Muscle layer of duodenum (tissue), 2 donors: ENCODE results near the gene CNPY4.
A peak's percentile ranks its signal among the peaks of the same experiment; 100 is the strongest.
"Not testable (repeated sequence)": the region's sequence is repeated elsewhere in the genome, so short reads cannot be mapped to it uniquely, and the experiment has no call there.

ENCODE experiments used
- H3K27ac ChIP-seq: one replicate; pipeline ENCODE4 v1.7.0; 2013; ENCODE audit warnings: mild to moderate bottlenecking, low read length
- H3K27me3 ChIP-seq: one replicate; pipeline ENCODE4 v1.7.0; 2013; ENCODE audit warnings: low read depth, mild to moderate bottlenecking, control low read depth, low read length
- H3K36me3 ChIP-seq, 2 donors: one replicate each; pipeline ENCODE4 v1.7.0; 2013; ENCODE audit warnings: low read length in 2 of 2, control low read depth in 1 of 2, mild to moderate bottlenecking in 1 of 2; ENCODE audit not compliant: insufficient read depth in 2 of 2, control insufficient read depth in 1 of 2
- H3K4me1 ChIP-seq, 2 donors: one replicate each; pipeline ENCODE4 v1.7.0; 2013; ENCODE audit warnings: low read length in 2 of 2, mild to moderate bottlenecking in 2 of 2, control low read depth in 1 of 2, moderate library complexity in 1 of 2; ENCODE audit not compliant: insufficient read depth in 2 of 2, control insufficient read depth in 1 of 2
- H3K4me3 ChIP-seq, 2 donors: one replicate each; pipeline ENCODE4 v1.7.0; 2013; ENCODE audit warnings: low read length in 2 of 2, low read depth in 1 of 2, mild to moderate bottlenecking in 1 of 2
- H3K9me3 ChIP-seq, 2 donors: one replicate each; pipeline ENCODE4 v1.7.0; 2013; ENCODE audit warnings: low read length in 2 of 2, control low read depth in 1 of 2, mild to moderate bottlenecking in 1 of 2; ENCODE audit not compliant: control insufficient read depth in 1 of 2
- donor health status: healthy.

The CNPY4 gene

DNA sequence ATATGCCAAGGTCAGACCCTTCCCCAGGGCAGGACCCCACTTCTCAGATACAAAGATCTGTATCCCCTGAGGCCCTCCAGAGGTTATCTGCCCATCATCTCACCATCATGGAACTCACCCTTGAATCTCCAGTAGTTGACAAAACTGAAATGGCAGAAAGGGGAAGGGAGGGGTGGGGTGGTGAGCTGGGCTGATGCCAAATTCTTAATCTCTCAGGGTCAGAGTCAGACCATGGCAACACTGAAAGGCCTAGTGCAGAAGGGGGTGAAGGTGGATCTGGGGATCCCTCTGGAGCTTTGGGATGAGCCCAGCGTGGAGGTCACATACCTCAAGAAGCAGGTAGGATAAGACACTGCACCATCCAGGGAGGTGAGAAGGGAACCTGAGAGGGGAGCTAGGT, 3.1 kb downstream of the CNPY4 start:
- Histone ChIP-seq H3K36me3 (peaks cover 0 to 3% of the 10 kb centered on the region in 2 donors), H3K27me3 (no peaks in the 10 kb centered on the region), H3K4me3 (no peak overlapping the region), H3K9me3 (no peaks in the 10 kb centered on the region), H3K27ac (no peak overlapping the region), H3K4me1 (peaks cover 13 to 24% of the 10 kb centered on the region in 2 donors)

DNA sequence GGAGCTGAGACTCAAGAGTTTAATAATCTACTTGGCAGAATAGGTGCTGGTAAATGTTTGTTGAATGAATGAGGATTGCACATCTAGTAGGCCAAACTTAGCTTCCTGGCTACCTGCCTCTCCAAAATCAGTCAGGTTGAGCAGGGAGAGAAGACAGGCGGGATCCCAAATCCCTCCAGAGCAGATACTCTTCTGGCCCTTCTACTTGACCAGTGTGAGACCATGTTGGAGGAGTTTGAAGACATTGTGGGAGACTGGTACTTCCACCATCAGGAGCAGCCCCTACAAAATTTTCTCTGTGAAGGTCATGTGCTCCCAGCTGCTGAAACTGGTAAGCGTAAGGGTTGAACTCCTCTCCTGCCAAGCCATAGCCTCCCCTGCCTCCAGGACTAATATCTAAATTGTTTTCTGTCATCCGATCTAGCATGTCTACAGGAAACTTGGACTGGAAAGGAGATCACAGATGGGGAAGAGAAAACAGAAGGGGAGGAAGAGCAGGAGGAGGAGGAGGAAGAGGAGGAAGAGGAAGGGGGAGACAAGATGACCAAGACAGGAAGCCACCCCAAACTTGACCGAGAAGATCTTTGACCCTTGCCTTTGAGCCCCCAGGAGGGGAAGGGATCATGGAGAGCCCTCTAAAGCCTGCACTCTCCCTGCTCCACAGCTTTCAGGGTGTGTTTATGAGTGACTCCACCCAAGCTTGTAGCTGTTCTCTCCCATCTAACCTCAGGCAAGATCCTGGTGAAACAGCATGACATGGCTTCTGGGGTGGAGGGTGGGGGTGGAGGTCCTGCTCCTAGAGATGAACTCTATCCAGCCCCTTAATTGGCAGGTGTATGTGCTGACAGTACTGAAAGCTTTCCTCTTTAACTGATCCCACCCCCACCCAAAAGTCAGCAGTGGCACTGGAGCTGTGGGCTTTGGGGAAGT, 5.1 kb downstream of the CNPY4 start:
- Histone ChIP-seq H3K27ac (peak overlapping the region; percentile 45), H3K4me1 (peaks cover 13 to 22% of the 10 kb centered on the region in 2 donors)

DNA sequence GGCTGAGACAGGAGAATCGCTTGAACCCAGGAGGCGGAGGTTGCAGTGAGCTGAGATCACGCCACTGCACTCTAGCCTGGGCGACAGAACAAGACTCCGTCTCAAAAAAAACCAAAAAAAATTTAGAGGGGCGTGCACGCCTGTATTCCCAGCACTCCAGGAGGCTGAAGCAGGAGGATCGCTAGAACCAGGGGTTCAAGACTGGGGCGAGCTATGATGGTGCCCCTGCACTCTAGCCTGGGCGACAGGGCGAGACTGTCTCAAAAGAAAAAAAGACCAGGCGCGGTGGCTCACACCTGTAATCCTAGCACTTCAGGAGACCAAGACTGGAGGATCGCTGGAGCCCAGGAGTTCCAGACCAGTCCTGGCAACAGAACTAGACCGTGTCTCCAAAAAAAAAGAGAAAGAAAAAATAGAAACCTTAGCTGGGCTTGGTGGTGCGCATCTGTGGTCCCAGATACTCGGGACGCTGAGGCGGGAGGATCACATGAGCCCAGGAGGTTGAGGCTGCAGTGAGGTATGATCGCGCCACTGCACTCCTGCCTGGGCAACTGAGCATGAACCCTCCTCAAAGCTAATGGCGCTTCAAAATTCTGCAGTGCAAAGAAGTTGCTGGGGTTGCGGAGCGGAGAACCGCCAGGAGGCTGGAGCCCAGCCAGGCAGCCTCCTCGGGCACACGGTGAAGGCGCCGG, 7.0 kb downstream of the CNPY4 start:
- H3K27ac ChIP-seq, result peak overlapping the region; percentile 96
- no peaks in the 10 kb centered on the region for H3K27me3 ChIP-seq
- peaks cover 7 to 18% of the 10 kb centered on the region in 2 donors for H3K4me1 ChIP-seq
- peaks cover 0 to 3% of the 10 kb centered on the region in 2 donors for H3K36me3 ChIP-seq
- no peaks in the 10 kb centered on the region for H3K9me3 ChIP-seq
- peak overlapping the region; percentile 91 to 93 for H3K4me3 ChIP-seq

More for the DNA sequence above, 5.1 kb downstream of the CNPY4 start:
- Histone ChIP-seq H3K36me3 (peaks cover 0 to 3% of the 10 kb centered on the region in 2 donors), H3K4me3 (no peak overlapping the region), H3K27me3 (no peaks in the 10 kb centered on the region), H3K9me3 (no peaks in the 10 kb centered on the region)

DNA sequence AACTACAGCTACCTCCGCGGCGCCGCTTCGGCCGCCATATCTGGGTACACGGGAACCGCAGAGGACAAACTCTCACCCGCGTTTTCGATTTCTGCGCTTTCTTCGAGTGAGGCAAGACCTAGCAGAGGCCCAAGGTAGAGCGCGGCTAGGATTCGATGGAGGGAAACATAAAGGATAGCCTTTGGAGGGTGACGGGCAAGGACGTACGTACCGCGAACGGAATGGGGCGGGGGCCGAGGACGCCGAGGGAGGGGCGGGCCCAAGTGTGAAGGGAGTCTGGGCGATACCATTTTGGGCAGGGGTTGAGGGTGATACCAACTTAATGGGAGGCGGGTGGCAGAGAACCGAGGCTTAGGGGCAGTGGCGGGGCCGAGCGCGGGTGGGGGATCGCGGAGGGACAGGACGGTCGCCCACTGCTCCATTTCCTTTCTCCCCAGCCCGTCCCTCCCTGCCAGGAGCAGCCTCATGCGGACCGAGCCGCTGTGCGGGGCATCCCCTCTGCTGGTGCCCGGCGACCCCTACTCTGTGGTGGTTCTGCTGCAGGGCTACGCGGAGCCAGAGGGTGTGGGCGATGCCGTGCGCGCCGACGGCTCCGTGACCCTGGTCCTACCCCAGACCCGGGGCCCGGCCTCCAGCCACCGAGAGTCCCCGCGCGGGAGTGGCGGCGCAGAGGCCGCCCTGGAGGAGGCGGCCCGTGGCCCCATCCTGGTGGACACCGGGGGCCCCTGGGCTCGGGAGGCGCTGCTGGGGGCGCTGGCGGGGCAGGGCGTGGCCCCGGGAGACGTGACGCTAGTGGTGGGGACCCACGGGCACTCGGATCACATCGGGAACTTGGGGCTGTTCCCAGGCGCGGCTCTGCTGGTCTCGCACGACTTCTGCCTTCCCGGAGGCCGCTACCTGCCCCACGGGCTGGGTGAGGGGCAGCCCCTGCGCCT, 7.8 kb downstream of the CNPY4 start, which contains the start of gene MBLAC1:
Gene MBLAC1, plus strand, starts transcription at position 37 of the 935 bp plus-strand sequence. Its CDS starts 429 bp downstream, at position 466.
- Histone ChIP-seq H3K27me3 (no peaks in the 10 kb centered on the region), H3K9me3 (no peaks in the 10 kb centered on the region), H3K27ac (peak within 1 kb of the TSS; percentile 96), H3K4me1 (peaks cover 7 to 18% of the 10 kb centered on the region in 2 donors), H3K36me3 (peaks cover 0 to 3% of the 10 kb centered on the region in 2 donors), H3K4me3 (peak within 1 kb of the TSS; percentile 91 to 93)

DNA sequence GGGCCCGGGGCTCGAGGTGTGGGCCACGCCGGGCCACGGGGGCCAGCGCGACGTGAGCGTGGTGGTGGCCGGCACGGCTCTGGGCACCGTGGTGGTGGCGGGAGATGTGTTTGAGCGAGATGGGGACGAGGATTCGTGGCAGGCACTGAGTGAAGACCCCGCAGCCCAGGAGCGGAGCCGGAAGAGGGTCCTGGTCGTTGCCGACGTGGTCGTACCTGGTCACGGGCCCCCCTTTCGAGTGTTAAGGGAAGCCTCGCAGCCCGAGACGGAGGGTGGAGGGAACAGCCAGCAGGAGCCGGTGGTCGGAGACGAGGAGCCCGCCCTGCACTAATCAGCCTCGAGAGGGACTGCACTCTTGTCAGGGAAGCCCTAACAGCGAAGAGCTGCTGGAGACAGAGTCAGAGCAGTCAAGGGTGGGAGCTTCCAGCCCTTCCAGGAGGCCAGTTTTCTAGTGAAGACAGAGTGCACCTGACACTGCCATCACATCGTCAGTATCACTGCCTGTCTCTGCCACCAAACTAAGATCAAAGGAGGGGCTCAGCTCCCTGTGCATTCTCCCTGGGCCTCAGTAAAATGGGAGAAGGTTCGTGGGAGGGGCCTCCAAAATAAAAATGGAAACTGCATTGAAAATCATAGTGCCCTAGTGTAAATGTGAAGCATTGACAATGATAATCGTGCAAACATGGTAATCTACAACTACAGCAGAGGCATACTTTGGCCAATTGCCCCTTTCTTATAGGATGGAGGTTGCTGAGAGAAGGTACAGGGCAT, 8.6 kb downstream of the CNPY4 start:
- Histone ChIP-seq H3K27ac (no peak overlapping the region), H3K27me3 (no peaks in the 10 kb centered on the region), H3K4me1 (peaks cover 7 to 18% of the 10 kb centered on the region in 2 donors), H3K9me3 (no peaks in the 10 kb centered on the region), H3K36me3 (peaks cover 0 to 3% of the 10 kb centered on the region in 2 donors), H3K4me3 (peak overlapping the region; percentile 91 to 93)

DNA sequence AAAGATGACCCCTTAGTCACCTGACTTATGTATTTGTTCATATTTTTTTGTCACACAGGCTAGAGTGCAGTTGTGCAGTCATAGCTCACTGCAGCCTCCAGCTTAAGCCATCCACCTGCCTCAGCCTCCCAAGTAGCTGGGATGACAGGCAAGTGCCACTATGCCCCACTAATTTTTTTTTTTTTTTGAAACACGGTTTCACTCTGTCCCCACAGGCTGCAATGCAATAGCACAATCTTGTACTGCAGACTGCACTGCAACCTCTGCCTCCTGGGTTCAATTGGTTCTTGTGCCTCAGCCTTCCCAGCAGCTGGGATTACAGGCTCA, 9.2 kb downstream of the CNPY4 start:
- H3K4me3 ChIP-seq, result no peak overlapping the region
- H3K36me3 ChIP-seq, result peaks cover 0 to 3% of the 10 kb centered on the region in 2 donors
- H3K9me3 ChIP-seq, result no peaks in the 10 kb centered on the region
- H3K4me1 ChIP-seq, result peaks cover 7 to 18% of the 10 kb centered on the region in 2 donors
- no peak overlapping the region for H3K27ac ChIP-seq
- H3K27me3 ChIP-seq, result no peaks in the 10 kb centered on the region

DNA sequence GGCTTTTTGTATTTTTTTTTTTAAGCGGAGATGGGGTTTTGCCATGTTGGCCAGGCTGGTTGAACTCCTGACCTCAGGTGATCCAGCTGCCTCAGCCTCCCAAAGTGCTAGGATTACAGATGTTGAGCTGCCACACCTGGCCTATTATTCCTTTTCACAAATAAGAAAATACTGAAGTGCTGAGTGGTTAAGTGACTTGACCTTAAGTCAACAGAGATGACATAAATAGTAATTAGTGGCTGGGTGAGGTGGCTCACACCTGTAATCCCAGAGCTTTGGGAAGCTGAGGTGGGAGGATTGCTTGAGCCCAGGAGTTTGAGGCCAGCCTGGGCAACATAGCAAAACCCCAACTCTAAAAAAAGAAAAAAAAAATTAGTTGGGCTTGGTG, 10.8 kb downstream of the CNPY4 start:
- not testable (repeated sequence) for H3K9me3 ChIP-seq, H3K36me3 ChIP-seq, H3K27me3 ChIP-seq, H3K4me3 ChIP-seq
- Histone ChIP-seq H3K4me1 (peaks cover 2 to 18% of the 10 kb centered on the region in 2 donors), H3K27ac (peak overlapping the region; percentile 5)

DNA sequence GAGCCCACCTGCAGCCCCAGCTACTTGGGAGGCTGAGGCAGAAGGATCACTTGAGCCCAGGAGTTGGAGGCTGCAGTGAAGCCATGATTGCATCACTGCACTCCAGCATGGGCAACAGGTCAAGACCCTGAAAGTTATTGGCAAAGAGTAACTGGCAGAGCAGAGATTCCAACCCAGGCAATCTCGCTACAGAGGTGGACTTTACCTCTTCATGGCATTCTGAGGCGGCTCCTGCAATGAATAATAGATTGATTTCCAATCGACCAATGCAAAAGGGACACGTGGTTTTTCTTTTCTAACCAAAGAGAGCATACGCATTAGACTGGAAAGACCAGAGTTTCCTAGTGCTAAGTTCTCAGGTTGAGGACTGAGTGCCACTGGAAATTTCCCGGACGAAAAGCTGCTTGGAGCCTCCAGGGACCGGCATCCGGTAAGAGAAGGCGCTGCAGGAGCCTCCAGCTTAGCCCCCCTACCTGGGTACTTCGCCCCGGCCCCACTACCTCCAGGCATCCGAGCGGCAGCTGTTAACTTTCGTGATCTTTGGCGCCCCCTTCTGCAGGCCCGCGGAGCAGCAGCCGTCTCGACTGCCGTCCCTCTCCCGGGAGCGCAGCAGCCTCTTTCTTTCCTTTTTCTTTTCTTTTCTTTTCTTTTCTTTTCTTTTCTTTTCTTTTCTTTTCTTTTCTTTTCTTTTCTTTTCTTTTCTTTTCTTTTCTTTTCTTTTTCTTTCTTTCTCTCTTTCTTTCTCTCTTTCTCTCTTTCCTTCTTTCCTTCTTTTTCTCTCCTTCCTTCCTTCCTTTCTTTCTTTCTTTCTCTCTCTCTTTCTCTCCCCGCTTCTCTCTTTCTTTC, 11.4 kb downstream of the CNPY4 start:
- Histone ChIP-seq H3K36me3 (peaks cover 0 to 3% of the 10 kb centered on the region in 2 donors), H3K4me3 (peak overlapping the region in 1 of 2 donors; percentile 33), H3K27ac (peak overlapping the region; percentile 5), H3K9me3 (no peaks in the 10 kb centered on the region), H3K27me3 (no peaks in the 10 kb centered on the region), H3K4me1 (peaks cover 0 to 18% of the 10 kb centered on the region in 2 donors)

DNA sequence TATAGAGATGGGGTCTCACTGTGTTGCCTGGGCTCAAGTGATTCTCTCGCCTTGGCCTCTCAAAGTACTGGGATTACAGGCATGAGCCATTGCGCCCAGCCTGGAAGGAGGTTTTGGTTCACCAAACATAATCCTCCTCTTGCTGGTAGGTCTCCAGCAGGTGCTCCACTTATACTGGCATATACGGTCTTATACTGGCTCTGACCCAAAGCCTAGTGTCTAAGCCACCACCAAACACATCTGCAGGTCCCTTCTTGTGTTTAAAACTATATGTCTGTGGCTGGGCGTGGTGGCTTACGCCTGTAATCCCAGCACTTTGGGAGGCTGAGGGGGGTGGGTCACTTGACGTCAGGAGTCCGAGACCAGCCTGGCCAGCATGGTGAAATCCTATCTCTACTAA, 12.7 kb downstream of the CNPY4 start:
- no peak overlapping the region for H3K4me3 ChIP-seq
- H3K27ac ChIP-seq, result no peak overlapping the region
- no peaks in the 10 kb centered on the region for H3K36me3 ChIP-seq
- H3K9me3 ChIP-seq, result no peaks in the 10 kb centered on the region
- peaks cover 0 to 12% of the 10 kb centered on the region in 2 donors for H3K4me1 ChIP-seq
- no peaks in the 10 kb centered on the region for H3K27me3 ChIP-seq
